ENCODE results near the gene EXD3.

The EXD3 gene

DNA sequence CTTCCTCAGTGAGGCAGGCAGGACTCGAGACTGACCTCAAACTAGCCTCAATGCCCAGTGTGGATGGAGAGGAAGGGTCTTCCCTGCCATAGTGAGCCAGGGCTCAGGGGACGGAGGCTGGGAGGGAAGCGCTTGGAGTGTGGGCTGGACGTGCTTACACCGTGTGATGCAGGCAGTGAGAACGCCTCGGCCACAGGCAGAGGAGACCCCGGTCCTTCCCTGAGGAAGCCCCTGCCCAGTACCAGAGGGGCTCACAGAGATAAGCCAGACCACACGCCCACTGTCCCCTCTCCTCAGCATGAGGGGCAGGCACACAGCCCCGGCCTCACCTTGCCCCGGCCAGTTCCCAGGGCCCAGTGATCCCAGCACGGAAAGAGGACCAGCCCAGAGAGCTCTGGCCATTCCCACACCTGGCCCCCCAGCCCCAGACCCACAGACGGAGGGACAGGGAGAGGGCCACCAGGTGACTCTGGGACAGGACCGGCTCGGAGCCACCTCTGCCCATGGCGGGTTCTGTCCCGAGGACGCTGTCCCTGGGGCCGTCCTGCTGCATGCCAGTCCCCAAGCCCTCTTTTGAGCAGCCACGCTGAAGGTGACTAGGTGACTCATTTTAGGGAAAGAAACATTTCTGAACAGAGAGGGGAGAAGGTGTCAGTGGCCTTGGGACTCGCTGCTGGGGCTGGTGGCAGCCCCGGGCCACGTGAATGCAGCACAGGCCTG lies 42.2 kb upstream of the EXD3 start:
- TF ChIP-seq, protein P1, sequence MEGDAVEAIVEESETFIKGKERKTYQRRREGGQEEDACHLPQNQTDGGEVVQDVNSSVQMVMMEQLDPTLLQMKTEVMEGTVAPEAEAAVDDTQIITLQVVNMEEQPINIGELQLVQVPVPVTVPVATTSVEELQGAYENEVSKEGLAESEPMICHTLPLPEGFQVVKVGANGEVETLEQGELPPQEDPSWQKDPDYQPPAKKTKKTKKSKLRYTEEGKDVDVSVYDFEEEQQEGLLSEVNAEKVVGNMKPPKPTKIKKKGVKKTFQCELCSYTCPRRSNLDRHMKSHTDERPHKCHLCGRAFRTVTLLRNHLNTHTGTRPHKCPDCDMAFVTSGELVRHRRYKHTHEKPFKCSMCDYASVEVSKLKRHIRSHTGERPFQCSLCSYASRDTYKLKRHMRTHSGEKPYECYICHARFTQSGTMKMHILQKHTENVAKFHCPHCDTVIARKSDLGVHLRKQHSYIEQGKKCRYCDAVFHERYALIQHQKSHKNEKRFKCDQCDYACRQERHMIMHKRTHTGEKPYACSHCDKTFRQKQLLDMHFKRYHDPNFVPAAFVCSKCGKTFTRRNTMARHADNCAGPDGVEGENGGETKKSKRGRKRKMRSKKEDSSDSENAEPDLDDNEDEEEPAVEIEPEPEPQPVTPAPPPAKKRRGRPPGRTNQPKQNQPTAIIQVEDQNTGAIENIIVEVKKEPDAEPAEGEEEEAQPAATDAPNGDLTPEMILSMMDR (conservative IDR thresholded peaks at IDR 0.05), result no peak
- H3K27ac ChIP-seq, result no peak overlapping the region

DNA sequence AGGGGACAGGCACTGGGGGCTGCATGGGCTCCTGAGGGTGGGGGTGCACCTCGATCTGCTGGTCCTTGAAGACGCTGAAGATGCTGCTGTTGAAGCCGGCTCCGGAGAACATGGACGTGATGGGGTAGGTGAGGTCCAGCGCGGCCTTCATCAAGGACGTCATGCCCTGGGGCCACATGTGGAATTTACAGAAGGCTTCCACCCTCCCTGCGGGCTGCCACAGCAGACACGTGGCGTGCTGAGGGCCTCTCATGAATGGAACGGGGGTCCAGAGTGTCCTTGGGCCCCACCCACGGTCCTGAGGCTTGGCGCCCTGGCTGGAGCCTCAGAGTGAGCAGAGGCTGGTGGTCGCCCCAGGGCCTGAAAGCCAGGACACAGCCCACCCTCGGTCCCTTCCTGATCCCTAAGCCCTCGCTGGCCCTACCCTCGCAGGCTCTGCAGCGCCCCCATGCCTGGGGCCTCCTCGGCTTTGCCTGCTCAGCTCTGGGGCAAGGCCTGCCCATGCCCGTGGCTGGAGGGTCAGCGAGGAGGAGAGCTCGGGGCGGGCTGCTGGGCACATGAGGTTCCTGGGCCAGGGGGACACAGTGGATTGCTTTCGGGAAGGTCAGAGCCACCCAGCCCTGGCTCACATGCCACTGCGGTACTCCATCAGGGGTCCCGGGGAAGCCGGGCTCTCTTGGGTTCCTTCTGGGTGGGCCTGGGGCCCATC lies 41.5 kb upstream of the EXD3 start:
- TF ChIP-seq, protein P1 (conservative IDR thresholded peaks at IDR 0.05), result no peak
- no peak overlapping the region for H3K27ac ChIP-seq

DNA sequence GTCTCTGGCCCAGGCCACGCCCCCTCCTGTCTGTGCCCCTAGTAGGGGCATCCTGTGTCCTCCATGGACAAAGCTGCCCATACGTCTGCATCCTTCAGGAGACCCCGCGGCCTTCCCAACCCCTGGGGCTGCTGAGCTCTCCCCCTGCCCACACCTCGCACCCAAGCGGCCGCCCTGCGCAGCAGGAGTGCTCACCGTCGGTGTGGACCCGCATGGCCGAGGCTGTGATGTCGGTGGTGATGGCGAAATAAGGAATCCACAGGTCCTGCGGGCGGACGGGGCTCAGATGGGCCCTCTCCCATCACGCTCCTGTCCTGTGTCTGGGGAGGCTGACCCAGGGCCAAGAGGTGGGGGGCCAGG lies 40.9 kb upstream of the EXD3 start:
- no peak overlapping the region for H3K27ac ChIP-seq

DNA sequence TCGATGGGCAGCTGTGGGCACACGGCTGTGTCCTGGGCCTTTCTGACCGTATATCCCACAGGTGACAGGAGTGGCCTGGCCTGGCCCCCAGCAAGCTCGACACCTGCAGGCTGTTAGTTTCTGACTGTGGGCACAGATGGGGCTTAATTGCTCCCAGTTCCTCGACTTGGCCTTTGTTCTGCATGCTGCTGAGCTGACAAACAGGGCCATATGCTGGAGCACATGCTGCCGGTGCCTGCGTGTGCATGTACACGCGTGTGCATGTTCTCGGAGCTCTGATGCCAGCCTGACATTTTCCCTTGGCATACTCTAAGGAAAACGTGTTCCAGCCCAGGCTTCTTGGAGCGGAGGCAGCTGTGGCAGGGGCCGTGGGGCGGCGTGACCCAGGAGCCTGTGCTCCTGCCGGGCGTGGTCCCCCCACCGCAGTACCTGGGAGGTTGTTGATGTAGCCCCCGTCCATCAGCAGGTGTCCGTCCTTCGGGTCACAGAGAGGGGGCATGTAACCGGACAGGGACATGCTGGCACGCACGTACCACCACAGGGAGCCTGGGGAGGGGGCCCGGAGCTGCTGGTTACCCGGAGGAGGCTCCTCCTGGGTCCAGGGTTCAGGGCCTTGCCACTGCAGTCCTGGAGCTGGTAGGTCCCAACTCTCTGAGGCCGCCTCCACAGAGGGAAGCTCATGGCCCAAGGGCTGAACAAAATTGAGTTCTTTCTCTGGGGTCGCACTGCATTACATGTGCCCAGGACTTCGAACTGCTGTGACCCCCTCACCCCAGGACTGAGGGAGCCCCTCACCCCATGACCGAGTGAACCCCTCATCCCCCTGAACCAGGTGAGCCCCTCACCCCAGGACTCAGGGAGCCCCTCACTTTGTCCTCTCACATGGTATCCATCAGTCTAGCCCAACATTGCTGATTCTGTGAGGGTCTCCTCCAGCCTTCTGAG lies 40.3 kb upstream of the EXD3 start:
- TF ChIP-seq, protein P1 (conservative IDR thresholded peaks at IDR 0.05), result no peak
- H3K27ac ChIP-seq, result no peak overlapping the region

More for the DNA sequence above, 40.9 kb upstream of the EXD3 start:
- TF ChIP-seq, protein P1 (conservative IDR thresholded peaks at IDR 0.05), result no peak

DNA sequence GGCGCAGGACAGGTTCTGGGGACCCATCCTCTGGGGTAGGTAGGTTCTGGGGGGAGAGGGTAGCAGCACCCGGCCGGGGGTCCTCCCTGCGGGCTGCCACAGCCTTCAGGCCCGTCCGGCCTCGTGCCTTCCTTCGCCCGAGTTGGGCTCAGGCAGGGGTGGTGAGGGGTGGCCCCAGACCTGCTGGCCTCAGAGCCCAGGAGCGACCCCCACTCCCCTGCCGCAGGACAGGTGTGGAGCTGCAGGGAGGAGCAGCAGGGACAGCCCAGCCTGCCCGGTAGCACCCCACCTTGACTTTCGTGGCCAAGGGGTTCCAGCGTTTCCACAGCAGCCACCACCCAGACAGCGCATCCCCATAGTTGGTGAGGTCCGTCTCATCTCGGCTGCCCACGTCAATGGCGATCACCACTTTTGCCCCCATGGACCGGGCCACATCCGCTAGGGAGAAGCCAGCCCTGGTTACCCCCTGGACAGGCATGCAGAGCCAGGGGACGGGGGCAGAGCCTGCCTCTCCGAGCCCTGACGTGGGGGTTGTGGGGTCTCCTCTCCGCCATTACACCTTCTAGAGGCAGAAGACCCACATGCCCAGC lies 39.5 kb upstream of the EXD3 start:
- TF ChIP-seq, protein P1 (conservative IDR thresholded peaks at IDR 0.05), result no peak
- H3K27ac ChIP-seq, result no peak overlapping the region

DNA sequence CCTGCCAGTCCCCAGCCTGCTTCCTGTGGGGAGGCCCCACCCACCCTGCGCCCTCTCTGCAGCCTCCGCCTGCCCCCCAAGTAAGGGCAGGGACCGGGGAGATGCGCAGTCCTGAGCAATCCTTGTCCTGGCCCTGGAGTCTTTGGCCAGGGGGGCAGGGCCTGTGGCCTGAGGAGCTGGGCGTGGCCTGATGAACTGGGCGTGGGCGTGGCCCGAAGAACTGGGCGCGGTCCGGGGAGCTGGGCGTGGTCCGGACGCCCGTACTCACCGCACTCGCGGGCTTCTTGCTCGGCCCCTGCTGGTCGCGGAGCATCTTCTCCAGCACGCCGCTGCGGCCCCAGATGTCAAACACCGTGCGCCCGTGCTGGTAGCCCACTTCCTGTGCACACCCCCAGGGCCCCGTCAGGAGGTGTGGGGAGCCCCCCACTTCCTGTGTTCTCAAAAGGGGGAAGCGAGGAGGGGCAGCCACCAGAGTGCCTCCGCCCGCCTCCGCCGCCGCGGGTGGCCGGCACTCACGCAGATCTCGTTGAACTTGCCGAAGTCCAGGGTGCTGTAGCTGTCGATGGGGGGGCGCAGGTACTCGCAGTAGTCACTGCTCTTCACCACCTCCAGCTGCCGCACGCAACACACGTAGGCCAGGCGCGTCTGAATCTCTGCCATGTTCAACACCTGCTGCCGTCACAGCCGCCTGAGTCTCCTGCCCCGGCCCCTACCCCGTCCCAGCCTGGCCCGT lies 38.9 kb upstream of the EXD3 start:
- H3K27ac ChIP-seq, result no peak overlapping the region
- TF ChIP-seq, protein P1 (conservative IDR thresholded peaks at IDR 0.05), result no peak

All from VCaP (cell line).